HG02840 (cell line): ENCODE results near the gene TPCN2.

Source experiments
- ATAC-seq: cut with Tn5 transposase; IDR thresholded peaks from one replicate; pipeline ENCODE4 v1.9.1; 2021; ENCODE audit warnings: mild to moderate bottlenecking, moderate library complexity, moderate number of reproducible peaks; ENCODE audit not compliant: unreplicated experiment, low FRiP score

Gene TPCN2

GRCh38 chr11:69035946-69036340, 12.8 kb upstream of the TPCN2 start:
- ATAC-seq: no peak

GRCh38 chr11:69037074-69037473, 11.7 kb upstream of the TPCN2 start:
- ATAC-seq: no peak

- ATAC-seq: no peak
Observed at GRCh38 chr11:69037544-69037943, 11.2 kb upstream of the TPCN2 start.

- ATAC-seq: no peak
Observed at GRCh38 chr11:69039501-69039900, 9.2 kb upstream of the TPCN2 start.

GRCh38 chr11:69040051-69040450, 8.7 kb upstream of the TPCN2 start:
- ATAC-seq: no peak

- no peak for ATAC-seq
Observed at GRCh38 chr11:69040581-69041260, 8.0 kb upstream of the TPCN2 start.

- ATAC-seq: no peak
Observed at GRCh38 chr11:69041516-69041915, 7.2 kb upstream of the TPCN2 start.

- no peak for ATAC-seq
Observed at GRCh38 chr11:69044111-69045013, 4.4 kb upstream of the TPCN2 start.

GRCh38 chr11:69048031-69048693, 570 bp upstream of the TPCN2 start:
- ATAC-seq: no peak

GRCh38 chr11:69049490-69049867, 747 bp downstream of the TPCN2 start:
- no peak for ATAC-seq

GRCh38 chr11:69050592-69051380, 2.1 kb downstream of the TPCN2 start:
- ATAC-seq: no peak

- no peak for ATAC-seq
Observed at GRCh38 chr11:69051381-69052342, 2.9 kb downstream of the TPCN2 start.

GRCh38 chr11:69052343-69053168, 3.8 kb downstream of the TPCN2 start:
- ATAC-seq: no peak

GRCh38 chr11:69053169-69053477, 4.4 kb downstream of the TPCN2 start:
- no peak for ATAC-seq

GRCh38 chr11:69053546-69054396, 5.0 kb downstream of the TPCN2 start:
- no peak for ATAC-seq

- no peak for ATAC-seq
Observed at GRCh38 chr11:69054397-69055211, 5.9 kb downstream of the TPCN2 start.

- ATAC-seq: no peak
Observed at GRCh38 chr11:69055212-69055586, 6.5 kb downstream of the TPCN2 start.
